ENCODE results near the gene CENPK. TPM values are rescaled to one million over a fixed set of nuclear protein-coding genes. Genes with fewer than 3 reads are reported as not detected.

The CENPK gene
- total RNA-seq, 1 experiment from 2014 or later, result 40.0 TPM

Small RNA genes within 50 kb of the gene (small RNA-seq; reads per million reads assigned to genes)
- gene RNU6-540P, result 0 reads per million in 2 experiments

Other genes with a start within 250 kb of the CENPK start
- 14.3 and 15.0 TPM in 2 replicates for gene ADAMTS6, start 81.2 kb downstream of the CENPK start, total RNA-seq (2014; rRNA removed; shearing (Covaris generic))
- gene PPWD1, start 128 bp upstream of the CENPK start, total RNA-seq (2014; rRNA removed; shearing (Covaris generic)), result 27.6 and 48.5 TPM in 2 replicates
- 13.9 and 16.5 TPM in 2 replicates for gene TRIM23, start 61.2 kb upstream of the CENPK start, total RNA-seq (2014; rRNA removed; shearing (Covaris generic))
- gene SHLD3, start 61.9 kb upstream of the CENPK start, total RNA-seq (2014; rRNA removed; shearing (Covaris generic)), result 7.5 and 10.2 TPM in 2 replicates
- 32.8 and 44.0 TPM in 2 replicates for gene TRAPPC13, start 61.9 kb upstream of the CENPK start, total RNA-seq (2014; rRNA removed; shearing (Covaris generic))
- gene SGTB, start 158.9 kb upstream of the CENPK start, total RNA-seq (2014; rRNA removed; shearing (Covaris generic)), result 26.0 and 30.3 TPM in 2 replicates
- 85.8 and 89.5 TPM in 2 replicates for gene NLN, start 159.0 kb upstream of the CENPK start, total RNA-seq (2014; rRNA removed; shearing (Covaris generic))